Upper lobe of right lung (tissue), 1 donor: ENCODE data around the gene PPP1CB. TPM values are rescaled to one million over a fixed set of nuclear protein-coding genes. Genes with fewer than 3 reads are reported as not detected.

Experiments
- ATAC-seq: fragments of 200-7000 bp; cut with Tn5 transposase; one replicate; pipeline ENCODE4 v1.9.1; 2020; ENCODE audit warnings: mild to moderate bottlenecking, moderate library complexity
- DNase-seq: peaks from one replicate; pipeline ENCODE4 v3.0.0-alpha.2; 2020
- H3K27ac ChIP-seq: fragments of 200-600 bp; one replicate; pipeline ENCODE4 v1.8.0; 2022
- H3K27me3 ChIP-seq: fragments of 200-600 bp; one replicate; pipeline ENCODE4 v1.8.0; 2022; ENCODE audit warnings: mild to moderate bottlenecking
- H3K36me3 ChIP-seq: fragments of 200-600 bp; one replicate; pipeline ENCODE4 v1.8.0; 2022
- H3K4me1 ChIP-seq: fragments of 200-600 bp; one replicate; pipeline ENCODE4 v1.8.0; 2022
- H3K4me3 ChIP-seq: fragments of 200-600 bp; one replicate; pipeline ENCODE4 v1.8.0; 2022; ENCODE audit warnings: mild to moderate bottlenecking
- H3K9me3 ChIP-seq: fragments of 200-600 bp; one replicate; pipeline ENCODE4 v1.8.0; 2022
- intact Hi-C: fragments of 100-400 bp; cut with DNase I; formaldehyde crosslinking; loops from one replicate; pipeline ENCODE4 v1.11.0; 2022
- total RNA-seq: library from RNA; stranded (reverse); fragmentation: NEBNext Ultra II Directional; extraction: Animal tissue kit (Norgen Biotek cat#: 25700); gene quantifications from one replicate; pipeline ENCODE4 v1.2.1, GENCODE V29; 2021
- TF ChIP-seq, protein P1 (sequence below): fragments of 200-600 bp; IDR thresholded peaks from one replicate; pipeline ENCODE4 v1.8.0; 2022; ENCODE audit warnings: antibody characterized with exemption
- donor health status: DM: no; HTN: yes; CAD: no; lungs with severe emphysema.

The PPP1CB gene
- total RNA-seq, 1 donor from 2014 or later = 256 TPM

- Histone ChIP-seq H3K9me3 (no peaks in the 10 kb centered on the region), H3K4me3 (no peak overlapping the region), H3K27me3 (no peaks in the 10 kb centered on the region), H3K4me1 (no peaks in the 10 kb centered on the region), H3K36me3 (no peaks in the 10 kb centered on the region), H3K27ac (no peak overlapping the region)
- ATAC-seq = no peak
- DNase-seq = no peak
- TF ChIP-seq, protein P1, sequence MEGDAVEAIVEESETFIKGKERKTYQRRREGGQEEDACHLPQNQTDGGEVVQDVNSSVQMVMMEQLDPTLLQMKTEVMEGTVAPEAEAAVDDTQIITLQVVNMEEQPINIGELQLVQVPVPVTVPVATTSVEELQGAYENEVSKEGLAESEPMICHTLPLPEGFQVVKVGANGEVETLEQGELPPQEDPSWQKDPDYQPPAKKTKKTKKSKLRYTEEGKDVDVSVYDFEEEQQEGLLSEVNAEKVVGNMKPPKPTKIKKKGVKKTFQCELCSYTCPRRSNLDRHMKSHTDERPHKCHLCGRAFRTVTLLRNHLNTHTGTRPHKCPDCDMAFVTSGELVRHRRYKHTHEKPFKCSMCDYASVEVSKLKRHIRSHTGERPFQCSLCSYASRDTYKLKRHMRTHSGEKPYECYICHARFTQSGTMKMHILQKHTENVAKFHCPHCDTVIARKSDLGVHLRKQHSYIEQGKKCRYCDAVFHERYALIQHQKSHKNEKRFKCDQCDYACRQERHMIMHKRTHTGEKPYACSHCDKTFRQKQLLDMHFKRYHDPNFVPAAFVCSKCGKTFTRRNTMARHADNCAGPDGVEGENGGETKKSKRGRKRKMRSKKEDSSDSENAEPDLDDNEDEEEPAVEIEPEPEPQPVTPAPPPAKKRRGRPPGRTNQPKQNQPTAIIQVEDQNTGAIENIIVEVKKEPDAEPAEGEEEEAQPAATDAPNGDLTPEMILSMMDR = no peak
- intact Hi-C loops = no loop called here
Measured at GRCh38 chr2:28707592-28707991, 44.0 kb upstream of the PPP1CB start.

GRCh38 chr2:28709101-28709500, 42.5 kb upstream of the PPP1CB start:
- ATAC-seq (peak; percentile 93), DNase-seq (peak; percentile 71)
- H3K9me3 ChIP-seq = no peaks in the 10 kb centered on the region
- no peaks in the 10 kb centered on the region for H3K27me3 ChIP-seq
- TF ChIP-seq, protein P1 = no peak
- H3K4me1 ChIP-seq = no peaks in the 10 kb centered on the region
- H3K4me3 ChIP-seq = no peak overlapping the region
- no peaks in the 10 kb centered on the region for H3K36me3 ChIP-seq
- peak overlapping the region; percentile 60 for H3K27ac ChIP-seq
- intact Hi-C loops = no loop called here

DNA sequence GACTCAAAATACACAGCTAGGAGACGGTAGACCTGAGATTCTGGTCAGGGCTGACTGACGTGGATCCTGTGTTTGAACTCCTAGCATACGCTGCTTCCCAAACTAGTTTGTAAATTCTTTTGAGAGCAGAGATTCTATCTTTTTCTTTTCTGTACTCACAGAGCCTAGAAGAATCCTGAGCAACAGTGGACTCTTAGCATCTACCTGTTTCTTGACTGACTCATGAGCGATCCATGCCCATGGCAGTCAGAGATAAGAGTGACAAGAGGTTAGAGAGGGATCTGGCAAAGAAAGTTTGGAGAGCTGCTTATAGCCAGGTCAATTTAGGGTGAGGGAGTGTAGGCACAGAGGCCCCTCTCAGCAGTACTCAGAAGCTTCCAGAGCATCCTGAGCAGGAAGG, 41.1 kb upstream of the PPP1CB start:
- H3K27me3 ChIP-seq = no peaks in the 10 kb centered on the region
- no peaks in the 10 kb centered on the region for H3K4me1 ChIP-seq
- TF ChIP-seq, protein P1 = no peak

GRCh38 chr2:28713577-28714298, 37.9 kb upstream of the PPP1CB start:
- TF ChIP-seq, protein P1 = no peak
- intact Hi-C loops = no loop called here
- no peaks in the 10 kb centered on the region for H3K36me3 ChIP-seq

More for the DNA sequence above, 41.1 kb upstream of the PPP1CB start:
- no peak overlapping the region for H3K27ac ChIP-seq
- no peak overlapping the region for H3K4me3 ChIP-seq
- no peaks in the 10 kb centered on the region for H3K36me3 ChIP-seq
- DNase-seq (no peak), ATAC-seq (no peak)
- H3K9me3 ChIP-seq = no peaks in the 10 kb centered on the region
- intact Hi-C loops = no loop called here

GRCh38 chr2:28716265-28716865, 35.3 kb upstream of the PPP1CB start:
- ATAC-seq (peak; percentile 76), DNase-seq (no peak)
- Histone ChIP-seq H3K27me3 (no peaks in the 10 kb centered on the region), H3K36me3 (no peaks in the 10 kb centered on the region), H3K9me3 (no peaks in the 10 kb centered on the region), H3K4me3 (no peak overlapping the region), H3K4me1 (peaks cover 16% of the 10 kb centered on the region), H3K27ac (peak overlapping the region; percentile 90)
- TF ChIP-seq, protein P1 = no peak
- intact Hi-C loops = no loop called here

More at GRCh38 chr2:28713577-28714298, 37.9 kb upstream of the PPP1CB start:
- ATAC-seq = no peak
- H3K27me3 ChIP-seq = no peaks in the 10 kb centered on the region
- DNase-seq = no peak
- no peaks in the 10 kb centered on the region for H3K9me3 ChIP-seq
- peaks cover 16% of the 10 kb centered on the region for H3K4me1 ChIP-seq
- no peak overlapping the region for H3K27ac ChIP-seq
- no peak overlapping the region for H3K4me3 ChIP-seq
